ENCODE measurements around the gene DNAH17. TPM values are rescaled to one million over a fixed set of nuclear protein-coding genes. Genes with fewer than 3 reads are reported as not detected.
A peak's percentile ranks its signal among the peaks of the same experiment; 100 is the strongest.

Gene DNAH17
- total RNA-seq, 1 experiment from 2014 or later, result 1.7 TPM

DNA sequence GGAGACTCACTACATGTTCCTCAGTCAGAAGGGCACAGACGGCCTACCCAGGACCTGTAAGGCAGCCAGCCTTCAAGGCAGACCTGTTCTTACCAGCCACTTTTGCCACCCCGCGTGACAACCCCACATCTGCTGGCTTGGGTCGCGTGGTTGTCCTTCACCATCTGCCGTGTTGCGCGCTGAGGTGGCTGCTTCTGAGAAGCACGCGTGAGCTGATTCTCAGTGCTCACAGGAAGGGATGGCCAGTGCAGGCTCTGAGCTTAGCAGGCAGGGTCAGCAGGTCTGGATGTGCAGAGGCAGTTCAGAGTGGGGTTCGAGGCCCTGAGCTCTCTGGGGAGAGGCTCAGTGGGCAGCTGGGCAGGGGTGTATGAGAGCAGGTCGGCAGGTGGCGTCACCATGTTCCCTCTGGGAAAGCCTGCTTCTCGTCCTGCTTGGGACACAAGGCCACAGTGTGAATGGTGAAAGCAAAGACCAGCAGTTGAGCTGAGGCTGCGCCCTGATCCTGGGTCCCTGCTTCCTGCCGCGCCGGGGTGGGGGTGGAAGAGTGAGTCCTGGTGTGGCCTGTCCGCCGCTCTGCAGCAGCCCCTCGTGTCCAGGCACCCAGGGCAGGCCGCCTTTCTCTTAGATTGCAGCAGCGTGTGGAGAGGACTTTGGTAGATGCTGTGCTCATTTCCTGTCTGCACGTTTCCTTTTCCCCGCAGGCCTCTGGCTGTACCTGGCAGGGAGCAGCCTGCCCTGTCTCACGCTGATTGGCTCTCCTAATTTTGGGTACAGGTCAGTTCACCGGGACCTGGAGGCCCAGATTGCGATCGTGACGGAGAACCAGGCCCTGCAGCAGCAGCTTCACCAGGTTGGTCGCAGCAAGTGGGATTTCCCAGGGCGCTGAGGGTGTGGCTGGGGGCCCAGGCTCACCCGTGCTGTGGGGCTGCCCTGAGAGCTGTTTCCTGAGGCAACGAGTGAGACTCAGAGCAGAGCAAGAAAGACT is 162.7 kb downstream of the DNAH17 start:
- DNase-seq (ENCODE audit: low read depth), result no peak

DNA sequence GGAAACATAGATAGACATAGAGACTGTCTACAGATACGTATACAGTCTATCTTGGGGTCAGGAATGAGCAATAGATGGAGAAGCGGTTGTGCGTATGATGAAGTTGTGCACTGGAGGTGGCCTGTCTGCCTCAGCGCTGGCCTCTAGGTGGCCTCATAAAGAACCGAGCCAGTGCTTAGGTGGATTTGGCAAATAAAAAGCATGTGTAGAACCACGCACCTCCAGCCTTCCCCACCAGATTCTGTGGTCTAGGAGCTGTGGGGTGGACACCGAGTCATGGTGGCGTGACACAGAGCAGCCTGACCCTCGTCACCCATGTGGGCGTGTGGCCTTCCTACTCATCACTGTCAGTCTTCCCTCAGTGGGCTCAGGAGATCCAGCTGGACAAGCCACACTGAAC is 164.8 kb downstream of the DNAH17 start:
- DNase-seq (ENCODE audit: low read depth), result no peak

DNA sequence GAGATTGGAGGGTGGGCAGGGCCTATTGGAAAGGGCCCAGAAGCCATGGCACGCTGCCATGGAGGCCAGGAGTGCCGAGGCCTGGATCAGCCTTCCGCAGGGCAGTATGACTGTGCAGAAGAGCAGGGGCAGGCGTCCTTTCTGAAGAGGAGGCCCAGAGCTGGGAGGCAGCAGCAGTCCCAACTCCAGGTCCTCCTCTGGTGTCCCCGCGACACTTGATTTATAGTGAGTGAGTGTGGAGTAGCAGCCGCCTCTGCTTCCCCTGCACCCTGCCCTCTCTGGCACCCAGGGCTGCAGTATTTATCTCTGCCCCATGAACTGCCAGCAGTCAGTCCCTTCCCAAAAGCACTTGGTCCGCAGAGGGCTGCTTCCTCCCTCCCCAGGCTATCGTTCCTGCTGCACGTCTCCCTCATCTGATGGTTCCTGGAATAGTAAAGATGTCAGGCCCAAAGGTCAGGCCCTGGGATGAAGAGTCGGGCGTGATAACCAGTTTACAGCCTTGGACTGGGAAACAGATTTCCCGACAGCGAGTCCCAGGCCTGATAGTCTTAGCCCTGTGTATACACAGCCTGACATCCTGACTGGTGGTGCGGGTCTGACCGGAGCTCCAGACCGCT is 165.8 kb downstream of the DNAH17 start:
- no peak for DNase-seq (ENCODE audit: low read depth)

DNA sequence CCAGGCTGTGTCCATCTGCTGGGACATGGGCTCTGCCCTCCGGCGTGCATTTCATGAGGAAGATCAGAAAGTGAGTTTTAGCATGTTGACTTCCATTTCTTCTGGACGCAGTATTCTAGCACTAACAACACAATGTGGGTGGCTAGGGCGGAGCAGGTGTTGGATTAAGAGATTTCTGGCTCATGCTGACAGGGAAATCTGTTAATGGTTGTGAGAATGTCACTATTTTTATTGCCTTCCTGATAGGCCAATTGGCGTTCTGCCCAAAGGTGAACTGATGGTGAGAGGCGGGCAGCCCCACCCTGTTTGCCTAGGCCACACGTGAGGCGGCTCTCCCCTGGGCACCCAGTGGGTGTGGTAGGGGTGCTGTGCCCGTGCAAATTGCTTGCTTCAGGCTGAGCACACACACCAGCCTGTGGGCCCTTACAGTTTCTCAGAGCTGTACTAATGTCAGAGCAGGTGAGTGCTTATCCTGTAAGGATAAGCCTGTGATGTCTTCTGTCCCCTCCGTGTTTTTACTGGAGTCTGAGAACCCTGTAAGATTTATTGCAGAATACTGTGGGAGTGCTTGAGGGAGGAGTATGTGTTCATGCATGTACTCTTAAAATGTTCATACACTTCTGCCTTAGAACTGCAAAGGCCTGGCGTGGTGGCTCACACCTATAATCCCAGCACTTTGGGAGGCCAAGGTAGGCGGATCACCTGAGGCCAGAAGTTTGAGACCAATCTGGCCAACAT is 167.8 kb downstream of the DNAH17 start:
- DNase-seq (ENCODE audit: low read depth), result no peak

DNA sequence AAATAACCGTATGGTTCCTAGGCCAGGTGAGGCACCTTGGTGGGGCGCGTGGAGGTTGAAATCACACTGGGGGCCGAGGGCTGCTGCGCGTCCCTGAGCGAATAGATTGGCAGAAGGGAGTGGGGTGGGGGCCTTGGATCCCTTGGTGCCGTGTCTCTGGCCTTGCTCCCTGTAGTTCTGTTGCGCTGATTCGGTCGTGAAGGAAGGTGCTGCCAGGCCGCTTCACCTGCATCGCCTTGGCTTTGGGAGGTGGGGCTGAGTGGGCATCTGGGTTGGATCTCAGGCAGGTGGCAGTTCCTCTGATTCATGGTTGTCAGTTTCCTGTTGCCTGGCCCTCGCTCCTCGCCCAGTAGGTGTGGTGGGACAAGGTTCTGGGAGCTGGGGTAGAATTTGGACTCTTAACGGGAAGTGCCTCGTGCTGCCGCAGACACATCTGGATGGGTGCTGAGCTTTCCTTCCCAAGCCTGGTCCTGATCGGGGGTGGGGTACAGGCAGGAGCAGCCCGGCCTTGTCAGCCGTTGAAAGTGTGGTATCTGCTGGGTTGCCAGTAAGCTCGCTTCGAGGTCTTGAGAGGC is 168.6 kb downstream of the DNAH17 start:
- no peak for DNase-seq (ENCODE audit: low read depth)

DNA sequence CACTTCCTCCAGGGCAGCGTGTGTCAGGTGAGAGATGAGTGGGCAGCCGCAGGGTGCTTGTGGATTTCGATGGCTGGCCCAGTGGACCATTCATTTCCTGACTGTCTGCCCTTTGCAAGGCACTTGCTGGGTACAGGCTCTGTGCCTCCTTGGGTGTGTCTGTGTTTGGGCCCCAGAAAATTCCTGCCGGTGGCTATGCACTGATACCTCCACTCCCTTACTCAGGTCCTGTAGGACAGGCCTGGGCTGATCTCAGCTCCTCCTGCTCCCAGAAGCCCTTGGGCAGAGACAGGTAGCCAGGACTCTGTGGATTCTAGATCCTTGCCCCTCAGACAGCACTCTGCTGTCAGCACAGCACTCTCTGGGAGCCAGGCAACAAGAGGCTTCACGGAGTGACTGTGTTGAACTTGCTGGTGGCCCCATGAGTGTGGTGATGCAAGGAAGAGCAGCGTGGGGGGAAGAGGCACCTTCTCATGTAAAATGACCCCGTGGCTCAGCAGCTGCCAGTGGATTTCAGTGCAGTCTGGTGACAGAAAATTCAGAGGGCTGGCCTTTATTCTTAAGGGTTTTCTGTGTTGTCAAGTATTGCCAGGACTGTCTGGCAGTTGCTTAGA is 169.7 kb downstream of the DNAH17 start:
- DNase-seq (ENCODE audit: low read depth), result no peak

DNA sequence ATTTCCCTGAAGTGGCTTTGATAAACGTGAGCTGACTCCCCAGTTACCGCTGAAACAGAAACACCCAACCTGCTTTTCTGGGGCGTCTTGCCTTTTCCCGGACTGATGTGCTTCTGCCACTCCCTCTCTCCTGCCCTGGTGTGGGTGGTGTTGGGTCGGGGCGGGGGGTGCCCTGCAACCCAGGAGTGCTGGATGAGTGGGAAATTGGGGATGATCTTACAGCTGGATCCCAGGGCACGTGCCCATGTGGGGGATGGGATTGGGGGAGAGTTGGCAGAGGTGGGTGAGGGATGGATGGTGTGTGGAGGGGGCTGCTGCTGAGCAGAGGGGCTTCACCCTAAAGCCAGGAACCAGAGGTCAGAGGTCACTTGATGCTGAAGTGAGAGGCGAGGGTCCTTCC is 170.3 kb downstream of the DNAH17 start:
- no peak for DNase-seq (ENCODE audit: low read depth)

DNA sequence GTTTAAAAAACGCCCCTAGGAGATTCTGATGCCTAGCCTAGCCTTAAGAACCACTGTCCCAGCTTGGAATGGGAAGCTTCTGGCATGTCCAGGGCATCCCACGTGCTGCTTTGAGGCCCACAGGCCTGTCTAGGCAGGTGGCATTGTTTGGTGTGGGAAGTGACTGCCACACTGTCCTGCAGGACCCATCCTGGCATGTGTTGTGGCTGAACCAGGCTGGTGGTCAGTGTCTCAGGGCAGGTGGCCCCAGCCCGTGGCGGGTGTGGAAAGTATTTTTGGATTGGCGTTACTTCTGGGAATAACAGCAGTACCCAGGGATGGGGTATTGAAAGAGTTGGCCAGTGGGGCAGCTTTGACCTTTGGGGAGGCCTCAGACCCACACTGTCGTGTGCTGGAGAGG is 170.8 kb downstream of the DNAH17 start:
- no peak for DNase-seq (ENCODE audit: low read depth)

DNA sequence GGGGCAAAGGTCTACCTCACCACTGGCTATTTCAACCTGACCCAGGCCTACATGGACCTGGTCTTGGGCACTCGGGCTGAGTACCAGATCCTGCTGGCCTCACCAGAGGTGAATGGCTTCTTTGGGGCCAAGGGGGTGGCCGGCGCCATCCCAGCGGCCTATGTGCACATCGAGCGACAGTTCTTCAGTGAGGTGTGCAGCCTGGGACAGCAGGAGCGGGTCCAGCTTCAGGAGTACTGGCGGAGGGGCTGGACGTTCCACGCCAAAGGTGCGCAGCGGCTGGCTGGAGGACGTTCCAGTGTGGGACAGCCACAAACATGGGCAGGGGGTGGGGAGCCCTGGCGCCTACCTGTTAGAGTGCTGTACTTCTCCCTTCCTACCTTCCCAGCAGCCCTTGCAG is 173.4 kb downstream of the DNAH17 start:
- no peak for DNase-seq (ENCODE audit: low read depth)

DNA sequence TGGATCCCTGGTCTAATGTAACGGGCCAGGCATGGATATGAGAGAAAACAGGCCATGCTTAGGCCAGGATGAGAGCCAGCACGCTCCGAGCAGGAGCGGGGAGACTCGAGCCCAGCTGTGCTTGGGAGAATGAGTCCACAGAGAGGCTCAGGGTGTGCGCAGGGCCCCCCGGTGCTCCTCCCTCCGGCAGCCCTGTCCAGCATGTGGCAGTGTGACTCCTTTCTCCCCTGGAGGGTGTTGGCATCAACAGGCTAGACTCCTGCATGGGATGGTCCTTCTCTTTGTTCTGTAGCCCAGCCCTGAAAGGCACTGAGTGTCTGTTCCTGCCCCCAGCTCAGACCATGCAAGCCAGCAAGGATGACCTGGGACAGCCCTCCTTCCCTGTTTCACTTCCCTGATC is 175.3 kb downstream of the DNAH17 start:
- DNase-seq (ENCODE audit: low read depth), result no peak

DNA sequence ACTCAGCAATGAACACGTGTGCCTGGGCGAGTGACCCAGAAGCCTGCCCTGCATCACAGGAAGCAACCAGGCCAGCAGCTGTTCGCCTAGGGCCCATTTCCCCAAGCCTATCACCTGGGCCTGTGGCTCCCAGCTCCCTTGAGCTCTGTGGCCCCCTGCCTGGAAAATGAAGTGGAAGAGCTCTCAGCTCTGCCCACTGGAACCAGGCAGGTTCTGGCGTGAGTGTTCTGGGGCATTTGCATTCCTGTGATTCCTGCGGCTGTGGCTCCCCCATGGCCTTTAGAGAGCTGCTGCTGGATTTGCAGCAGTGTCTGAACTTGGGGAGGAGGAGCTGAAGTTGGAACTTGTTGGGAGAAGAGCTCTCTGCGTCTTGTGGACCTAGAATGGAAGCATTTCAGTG is 175.9 kb downstream of the DNAH17 start:
- DNase-seq (ENCODE audit: low read depth), result peak; percentile 40

DNA sequence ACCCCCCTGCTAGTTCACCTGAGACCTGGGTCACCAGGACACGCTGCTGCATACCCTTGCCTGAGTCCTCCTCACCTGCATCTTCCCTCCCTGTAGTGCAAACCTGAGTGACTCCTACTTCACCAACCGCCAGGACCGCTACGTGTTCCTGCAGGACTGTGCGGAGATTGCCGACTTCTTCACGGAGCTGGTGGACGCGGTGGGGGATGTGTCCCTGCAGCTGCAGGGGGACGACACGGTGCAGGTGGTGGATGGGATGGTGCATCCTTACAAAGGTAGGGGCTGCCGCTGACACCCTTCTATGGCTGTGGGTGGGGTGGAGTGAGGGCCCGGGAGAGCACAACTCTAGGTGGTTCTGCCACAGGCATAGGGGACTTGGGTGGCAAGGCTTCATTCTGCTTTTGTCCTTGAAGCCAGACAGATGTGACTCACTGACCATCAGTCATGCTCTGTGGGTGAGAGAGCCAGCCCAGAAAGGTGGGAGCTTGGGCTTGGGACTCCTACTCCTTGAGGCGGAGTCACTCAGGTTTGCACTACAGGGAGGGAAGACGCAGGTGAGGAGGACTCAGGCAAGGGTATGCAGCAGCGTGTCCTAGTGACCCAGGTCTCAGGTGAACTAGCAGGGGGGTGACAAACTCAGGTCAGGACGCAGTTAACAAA is 176.5 kb downstream of the DNAH17 start:
- peak; percentile 48 for DNase-seq (ENCODE audit: low read depth)

DNA sequence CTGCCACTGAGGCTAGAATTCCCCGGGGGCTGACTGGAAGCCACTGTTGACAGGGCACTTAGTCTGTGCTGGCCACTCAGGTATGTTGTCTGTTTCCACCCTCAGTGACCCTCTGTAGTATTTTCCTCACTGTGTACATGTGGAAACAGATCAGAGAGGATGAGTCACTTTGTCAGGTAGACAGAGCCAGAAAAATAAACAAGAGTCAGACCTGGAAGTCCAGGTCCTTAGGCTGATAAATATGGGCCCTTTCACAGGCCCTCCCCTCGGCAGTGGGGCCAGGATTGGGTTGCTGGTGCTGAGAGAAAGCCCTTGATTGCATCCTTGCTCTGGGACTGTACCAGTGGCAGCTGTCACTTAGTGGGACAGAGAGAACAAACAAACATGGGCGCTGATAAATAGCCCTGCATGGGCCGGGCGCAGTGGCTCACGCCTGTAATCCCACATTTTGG is 177.5 kb downstream of the DNAH17 start:
- DNase-seq (ENCODE audit: low read depth), result no peak

DNA sequence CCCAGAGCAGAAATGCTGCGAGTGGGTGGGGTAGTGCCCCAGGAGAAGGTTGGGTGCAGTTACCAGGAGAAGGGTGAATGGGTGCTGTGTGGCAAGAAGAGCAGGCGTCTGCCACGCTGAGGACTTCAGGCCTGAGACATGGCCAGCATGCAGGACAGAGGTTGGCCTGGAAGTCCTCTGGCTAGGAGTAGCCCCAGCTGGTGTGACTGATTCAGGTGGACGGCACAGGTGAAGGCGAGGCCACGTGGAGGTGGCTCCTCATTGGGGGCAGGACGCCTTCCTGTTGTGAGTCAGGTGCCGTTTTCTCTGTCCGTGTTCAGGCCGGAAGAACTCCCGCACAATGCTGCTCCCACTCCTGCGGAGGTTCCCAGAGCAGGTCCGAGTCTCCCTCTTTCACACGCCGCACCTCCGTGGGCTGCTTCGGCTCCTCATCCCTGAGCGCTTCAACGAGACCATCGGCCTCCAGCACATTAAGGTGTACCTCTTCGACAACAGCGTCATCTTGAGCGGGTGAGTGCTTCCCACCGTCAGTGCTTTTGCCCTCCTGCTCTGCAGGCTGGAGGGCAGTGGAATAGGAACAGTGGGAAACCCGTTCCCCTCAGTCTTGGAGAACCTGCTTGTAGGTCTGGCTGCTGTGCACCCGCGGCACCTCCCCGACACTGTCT is 178.0 kb downstream of the DNAH17 start:
- no peak for DNase-seq (ENCODE audit: low read depth)

DNA sequence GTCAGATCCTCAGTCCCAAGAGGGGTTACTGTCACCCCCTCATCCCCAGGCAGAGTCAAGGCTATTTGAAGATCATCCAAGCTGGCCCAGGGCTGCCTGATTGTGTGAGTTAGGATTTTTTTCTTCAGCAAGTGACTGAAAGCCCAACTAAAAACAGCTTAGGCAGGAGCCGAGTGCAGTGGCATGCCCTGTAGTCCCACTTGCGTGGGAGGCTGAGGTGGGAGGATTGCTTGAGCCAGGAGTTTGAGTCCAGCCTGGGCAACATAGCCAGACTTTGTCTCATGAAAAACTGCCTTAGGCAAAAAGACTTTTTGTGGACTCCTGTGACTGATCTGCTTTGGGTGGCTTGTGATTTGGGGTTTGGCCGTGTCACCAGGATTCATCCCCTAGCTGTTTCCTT is 178.8 kb downstream of the DNAH17 start:
- no peak for DNase-seq (ENCODE audit: low read depth)

DNA sequence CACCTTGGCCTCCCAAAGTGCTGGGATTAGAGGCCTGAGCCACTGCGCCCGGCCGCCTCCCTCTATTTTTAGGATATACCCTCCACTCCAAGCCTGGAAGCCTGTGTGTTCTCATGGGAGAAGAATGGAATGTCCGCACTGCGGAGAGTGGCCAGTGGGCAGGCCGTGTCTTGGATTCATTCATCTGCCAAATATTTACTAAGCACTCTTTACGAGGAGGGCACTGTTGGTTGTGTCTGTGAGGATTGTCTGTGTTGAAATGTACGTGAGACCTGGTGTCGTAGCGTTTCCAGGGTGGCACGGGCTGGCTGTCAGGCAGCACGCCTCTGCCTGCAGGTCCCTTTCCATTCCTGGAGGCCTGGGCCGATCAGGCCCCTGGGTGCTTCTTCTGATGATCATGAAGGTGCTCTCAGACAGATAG is 179.5 kb downstream of the DNAH17 start:
- DNase-seq (ENCODE audit: low read depth), result no peak

DNA sequence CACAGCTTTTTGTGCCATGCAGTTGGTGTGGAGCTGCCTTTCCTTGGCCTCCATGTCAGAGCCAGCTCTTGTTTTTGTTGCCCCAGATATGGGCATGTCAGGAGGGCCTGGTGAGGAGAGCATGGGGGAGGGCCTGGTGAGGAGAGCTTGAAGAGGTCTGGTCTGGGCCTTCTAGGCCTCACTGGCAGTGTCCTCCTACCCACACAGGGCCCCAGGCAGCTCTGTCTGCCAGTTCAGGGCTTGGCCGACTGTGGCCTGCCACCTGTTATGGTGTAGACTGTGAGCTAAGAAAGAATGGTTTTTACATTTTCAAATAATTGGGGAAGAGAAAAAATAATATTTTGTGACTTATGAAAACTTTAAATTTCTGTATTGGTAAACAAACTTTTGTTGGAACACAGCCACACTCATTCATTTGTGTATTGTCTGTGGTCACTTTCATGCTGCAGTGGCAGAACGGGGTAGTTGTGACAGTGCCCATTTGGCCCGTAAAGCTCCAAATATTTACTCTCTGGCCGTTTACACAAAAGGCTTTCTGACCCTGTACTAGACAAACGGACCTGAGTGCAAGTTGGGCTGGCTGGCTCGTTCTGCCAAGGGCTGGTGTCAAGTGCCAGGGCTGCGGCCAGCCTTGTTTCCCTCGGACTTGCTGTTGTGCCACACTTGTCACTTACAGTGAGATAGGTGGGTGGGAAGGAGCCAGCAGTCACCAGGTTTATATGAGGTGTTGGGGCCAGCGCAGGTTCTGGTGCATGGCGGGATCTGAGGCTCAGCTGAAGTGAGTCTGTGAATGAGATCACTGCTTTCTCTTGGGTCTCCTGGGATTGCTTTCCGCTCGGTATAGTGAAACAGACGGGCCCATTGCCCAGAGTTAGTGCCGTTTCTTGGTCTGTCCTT is 180.5 kb downstream of the DNAH17 start:
- DNase-seq (ENCODE audit: low read depth), result no peak

DNA sequence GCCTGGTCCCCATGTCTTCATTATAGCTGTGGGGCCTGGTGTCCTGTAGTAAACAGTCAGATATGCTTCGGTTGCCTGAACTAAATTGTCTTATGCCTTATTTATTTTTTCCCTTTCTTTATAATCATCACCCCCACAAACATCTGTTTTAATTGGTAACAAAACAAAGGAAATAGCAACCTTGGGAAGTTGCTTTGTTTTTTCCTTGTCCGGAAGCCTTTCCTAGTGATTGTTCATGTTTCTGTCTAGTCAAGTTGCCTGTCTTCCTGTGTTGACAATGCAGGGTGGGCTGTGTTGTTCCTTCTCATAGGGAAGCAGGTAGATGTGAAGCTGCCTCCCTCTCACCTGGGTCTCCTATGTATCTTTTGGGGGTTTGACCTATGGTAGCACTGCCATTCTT is 182.0 kb downstream of the DNAH17 start:
- no peak for DNase-seq (ENCODE audit: low read depth)

DNA sequence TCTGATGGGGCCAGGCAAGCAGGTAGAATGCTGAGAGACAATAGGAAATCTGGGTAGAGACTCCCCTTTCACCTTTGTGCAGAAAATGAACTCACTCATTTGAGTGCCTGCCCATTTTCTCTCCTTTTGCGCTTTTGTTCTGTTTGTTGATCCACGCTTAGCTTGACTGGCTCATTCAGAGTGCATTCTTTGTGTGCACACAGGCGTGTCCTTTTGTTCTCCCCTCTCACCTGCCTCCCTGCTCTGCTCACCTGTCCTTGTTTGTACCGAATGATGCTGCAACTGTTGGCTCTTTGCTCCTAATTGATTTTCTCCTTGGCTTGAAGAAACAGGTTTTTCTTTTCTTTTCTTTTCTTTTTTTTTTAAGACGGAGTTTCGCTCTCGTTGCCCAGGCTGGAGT is 183.0 kb downstream of the DNAH17 start:
- no peak for DNase-seq (ENCODE audit: low read depth)
